ENCODE data around the gene FNDC3B. TPM values are rescaled to one million over a fixed set of nuclear protein-coding genes. Genes with fewer than 3 reads are reported as not detected.
A peak's percentile ranks its signal among the peaks of the same experiment; 100 is the strongest.

FNDC3B gene
- polyA plus RNA-seq, 1 donor, result 53.5 TPM

DNA sequence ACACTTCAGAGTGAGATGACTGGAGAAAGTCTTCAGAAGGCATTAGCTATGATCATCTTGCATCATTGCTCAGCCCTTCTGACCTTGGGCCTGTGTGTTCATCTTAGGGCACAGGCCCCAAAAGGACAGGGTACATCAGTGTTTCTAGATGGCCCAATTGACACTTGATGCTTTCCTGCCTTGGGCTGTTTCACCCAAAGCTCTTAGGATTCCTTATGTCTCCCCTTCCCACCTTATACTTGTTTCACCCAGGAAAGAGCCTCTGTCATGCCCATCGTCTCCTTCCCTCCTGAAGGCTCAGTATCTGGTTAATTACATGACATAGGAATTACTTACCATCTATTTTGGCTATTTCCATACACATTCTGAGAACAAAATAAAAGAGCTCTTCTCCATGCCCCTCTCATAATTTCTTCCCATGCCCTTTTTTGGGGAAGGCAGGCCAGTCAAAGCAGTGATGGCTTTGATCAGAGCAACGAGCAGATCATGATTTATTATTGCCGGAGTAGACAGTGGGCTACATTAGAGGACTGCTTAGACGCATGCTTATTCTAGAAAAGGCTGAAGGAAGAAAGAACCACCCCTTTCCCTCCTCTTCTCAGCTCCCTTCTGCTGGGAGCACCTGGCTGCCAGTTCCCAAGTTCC is 335.9 kb downstream of the FNDC3B start:
- no peak for DNase-seq

DNA sequence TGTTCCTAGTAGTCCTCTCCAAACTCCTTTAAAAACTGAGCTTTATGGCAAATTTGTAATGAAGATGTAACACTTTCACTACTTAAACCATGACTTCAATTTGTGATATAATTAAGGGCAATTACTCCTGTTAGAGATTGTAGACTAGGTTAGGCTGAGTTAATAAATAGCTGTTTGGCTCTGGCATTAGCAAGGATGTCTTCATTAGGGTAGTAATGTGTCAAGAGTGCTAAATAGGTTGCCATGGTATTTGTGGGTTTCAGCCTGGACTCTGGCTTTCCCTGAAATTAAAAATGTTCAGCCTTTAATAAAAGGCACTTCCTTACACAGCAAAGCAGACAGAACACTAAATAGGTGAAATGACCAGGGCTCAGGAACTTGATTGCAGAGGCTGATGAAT is 337.0 kb downstream of the FNDC3B start:
- DNase-seq, result no peak

DNA sequence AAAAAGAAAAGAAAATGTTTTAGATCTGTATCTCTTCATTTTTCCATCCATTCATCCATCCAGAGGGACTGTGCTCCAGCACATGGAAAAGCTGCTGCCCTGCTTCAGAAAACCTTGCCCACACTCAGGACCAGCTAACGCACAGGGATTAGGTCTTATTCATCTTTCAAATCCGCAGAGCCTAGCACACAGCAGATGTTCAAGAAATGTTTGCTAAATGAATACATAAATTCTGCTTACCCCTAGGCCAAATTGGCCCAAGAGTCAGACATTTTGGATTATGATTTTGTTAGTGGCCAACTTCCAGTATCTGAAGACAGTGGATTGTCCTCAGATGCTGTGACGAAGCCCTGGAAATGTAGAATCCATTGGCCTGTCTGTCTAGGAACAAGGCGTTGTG is 337.5 kb downstream of the FNDC3B start:
- DNase-seq, result peak; percentile 50

DNA sequence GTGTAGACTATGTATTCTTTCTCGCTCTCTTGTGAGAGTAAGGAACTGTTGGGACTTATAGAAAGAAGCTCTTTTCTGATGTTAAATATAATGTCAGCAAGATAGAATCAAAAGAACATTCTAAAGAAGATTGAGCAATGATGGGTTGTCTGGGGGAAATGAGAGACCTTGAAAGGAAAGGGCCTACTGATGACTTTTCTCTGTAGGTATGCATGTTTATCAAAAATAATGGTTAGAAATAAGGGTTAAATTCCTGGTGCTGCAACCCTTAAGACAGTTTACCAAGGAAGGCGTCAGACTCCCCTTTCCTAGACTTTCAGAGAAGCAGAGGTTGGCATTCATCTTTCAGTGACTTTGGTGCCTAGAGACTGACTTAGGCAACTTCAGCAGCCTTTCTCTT is 339.1 kb downstream of the FNDC3B start:
- no peak for DNase-seq

DNA sequence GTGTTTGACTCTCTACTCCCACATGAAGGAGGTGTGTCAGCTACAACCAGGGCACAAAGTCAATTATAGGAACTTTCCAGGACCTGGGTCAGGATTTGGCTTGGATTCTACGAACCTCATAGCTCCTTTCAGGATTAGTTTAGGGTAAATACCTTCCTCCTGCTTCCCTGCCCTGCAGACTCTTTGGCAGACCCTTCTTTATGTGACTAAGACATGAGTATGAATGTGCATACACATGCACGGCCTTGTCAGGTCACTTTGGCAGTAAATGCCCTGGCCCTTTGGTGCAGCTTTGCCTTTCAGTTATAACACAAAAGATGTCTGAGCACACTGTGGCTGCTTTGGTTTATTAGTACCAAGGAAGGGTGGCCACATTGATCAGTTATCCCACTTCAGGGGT is 340.0 kb downstream of the FNDC3B start:
- DNase-seq, result no peak

DNA sequence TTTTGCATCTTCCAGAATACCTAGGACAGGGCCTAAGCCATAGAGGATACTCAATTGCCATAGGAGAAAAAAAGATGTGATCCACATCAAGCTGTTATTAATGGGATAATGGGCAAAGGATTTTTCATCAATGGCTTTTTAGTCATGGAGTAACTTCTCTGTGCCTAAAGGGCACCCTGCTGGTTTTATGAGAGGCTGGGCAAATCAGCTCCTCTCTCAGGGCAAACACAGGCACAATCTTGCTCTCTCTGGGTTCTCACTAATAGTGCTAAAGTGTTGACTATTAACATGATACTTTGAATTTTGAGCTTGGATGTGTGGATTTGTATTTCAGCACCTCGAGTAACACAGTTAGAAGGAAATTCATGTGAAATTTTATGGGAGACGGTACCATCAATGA is 341.3 kb downstream of the FNDC3B start:
- no peak for DNase-seq

DNA sequence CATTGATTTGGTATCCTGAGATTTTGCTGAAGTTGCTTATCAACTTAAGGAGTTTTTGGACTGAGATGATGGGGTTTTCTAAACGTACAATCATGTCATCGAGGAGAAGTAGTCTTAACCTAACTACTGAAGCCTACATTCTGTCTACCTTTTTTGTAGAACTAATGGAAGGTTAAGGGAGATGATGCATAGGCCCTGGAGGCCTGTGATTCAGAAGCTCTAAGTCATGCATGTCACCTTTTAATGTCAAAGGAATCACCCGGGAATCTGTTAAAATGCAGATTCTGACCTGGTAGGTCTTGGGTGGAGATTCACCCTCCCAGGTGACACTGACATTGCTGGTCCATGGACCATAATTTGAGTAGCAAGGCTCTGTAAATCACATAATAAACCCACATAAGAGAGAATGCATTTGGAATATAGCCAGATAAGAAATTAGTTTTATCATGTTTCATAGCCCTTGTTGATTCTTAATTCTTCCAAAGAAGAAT is 344.0 kb downstream of the FNDC3B start:
- no peak for DNase-seq

DNA sequence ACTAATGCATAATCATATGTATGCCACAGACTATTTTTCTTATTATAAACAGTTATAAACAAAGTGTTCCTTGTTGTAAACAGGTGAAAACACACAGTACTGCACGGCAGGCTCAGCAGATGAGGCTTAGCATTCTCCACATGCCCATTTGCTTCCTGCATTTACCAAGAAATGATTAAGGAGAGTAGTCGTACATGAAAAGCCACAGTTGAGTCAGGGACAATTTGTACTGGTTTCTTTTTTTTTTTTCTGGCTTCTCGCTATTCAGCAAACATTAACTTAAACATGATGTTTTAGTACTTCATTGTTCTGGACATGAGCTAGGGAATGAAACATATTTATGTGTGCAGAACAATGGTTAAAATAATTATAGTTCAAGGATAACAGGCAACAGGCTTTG is 345.5 kb downstream of the FNDC3B start:
- DNase-seq, result no peak

DNA sequence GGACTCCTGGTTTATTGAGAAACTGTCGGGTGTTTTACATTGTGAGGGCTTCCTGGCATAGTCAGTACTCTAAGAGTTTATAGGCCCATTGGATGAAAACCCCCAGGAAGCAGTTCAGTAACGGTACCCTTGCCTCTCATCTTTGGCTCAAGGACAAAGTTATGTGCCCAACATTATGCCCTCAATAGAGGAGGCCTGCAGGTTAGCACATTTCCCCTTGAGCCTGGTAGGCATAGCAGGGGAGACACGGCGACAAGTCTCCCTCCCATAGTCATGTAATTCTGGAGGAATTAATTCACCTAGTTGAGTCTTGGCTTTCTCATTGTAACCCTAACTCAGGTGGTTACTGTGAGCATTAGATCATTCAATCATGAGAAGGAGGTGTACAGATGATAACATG is 348.4 kb downstream of the FNDC3B start:
- DNase-seq, result no peak

DNA sequence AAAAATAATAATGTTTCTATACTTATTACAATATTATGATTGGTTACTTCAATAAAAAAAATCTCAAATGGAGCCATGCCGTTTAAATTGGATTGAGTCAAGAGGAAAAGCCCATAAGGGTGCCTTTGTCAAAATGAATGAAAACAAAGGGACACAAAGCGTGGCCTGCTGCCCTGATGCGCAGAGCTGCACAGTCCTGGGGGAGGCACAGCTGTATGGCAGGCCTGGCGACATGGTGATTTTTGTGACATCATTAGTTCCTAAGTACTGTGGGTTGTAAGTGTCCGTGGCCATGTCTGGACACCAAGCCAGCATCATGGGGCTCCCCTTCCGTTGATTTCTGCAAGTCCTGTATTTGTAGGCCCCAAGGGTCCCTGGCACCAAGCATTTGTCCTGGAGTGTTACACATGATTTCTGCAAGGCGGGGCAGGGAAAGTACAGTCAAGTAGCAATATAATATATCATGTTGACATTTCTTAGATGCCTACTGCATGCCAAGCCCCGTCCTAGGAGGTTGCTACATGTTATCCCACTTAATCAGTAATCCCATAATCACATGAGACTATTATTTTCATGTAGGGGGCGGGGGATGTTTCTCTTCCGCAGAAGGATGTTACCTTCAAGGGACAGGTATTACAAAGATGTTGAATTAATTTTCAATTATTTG is 349.2 kb downstream of the FNDC3B start:
- no peak for DNase-seq

DNA sequence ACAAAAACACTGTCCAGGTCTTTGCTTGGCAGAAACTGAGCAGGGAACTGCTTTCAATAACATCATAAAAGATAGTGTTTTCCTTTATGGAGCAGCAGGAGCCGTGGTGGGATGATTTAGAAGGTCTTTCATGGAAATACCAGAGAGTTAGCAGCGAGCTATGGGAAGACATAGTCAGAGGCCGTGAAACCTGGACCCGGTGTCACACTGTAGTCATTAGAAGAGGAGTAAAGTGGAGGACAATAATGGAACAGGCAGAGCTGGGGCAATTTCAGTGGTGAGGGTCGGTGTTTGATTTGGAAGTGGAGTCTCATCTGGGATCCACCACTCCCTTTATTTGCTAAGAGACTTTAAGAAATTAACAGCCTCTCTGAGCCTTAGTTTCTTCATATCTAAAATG is 351.4 kb downstream of the FNDC3B start:
- no peak for DNase-seq

DNA sequence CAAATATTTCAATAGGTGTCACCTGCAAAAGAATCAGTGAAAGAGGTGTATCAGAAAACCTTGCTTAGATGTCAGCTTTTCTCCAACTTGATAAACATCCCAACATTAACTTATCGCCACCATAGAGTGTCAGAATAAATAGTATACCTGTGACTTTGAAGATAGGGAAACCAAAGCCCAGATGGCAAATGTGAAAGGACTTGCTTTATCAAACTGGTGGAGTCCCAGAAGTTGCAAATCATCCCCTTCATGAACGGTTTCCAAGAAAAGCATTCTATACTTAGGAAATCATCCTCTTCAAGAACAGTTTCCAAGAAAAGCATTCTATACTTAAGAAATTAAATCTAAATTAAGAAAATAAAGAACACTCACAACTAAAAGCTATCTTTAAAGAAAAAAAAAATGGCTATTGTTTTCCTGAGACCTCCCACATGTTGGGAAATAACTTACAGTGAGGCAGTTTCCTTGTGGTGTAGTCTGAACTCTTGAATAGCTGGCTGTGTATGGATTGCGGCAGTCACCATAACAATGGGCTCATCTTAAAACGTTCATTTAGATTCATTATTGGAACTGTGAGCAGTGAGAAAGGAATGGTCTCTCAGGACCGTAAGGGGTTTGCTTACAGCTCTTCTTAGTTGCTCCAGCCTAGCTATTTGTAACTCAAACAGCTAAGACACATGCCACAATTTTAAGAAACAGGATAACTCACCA is 352.4 kb downstream of the FNDC3B start:
- DNase-seq, result peak; percentile 7

DNA sequence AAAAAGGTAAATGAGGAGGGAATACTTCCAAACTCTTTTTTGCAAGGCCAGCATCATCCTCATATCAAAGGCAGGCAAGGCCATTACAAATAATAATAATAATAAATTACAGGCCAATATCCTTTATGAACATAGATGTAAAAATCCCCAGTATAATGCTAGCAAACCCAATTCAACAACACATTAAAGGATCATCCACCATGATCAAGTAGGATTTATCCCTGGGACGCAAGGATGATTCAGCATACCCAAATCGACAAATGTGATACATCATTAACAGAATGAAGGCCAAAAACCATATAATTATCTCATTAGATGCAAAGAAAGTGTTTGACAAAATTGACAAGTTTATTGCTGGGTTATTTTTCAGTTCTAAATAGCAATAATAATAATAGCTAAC is 355.3 kb downstream of the FNDC3B start:
- no peak for DNase-seq

DNA sequence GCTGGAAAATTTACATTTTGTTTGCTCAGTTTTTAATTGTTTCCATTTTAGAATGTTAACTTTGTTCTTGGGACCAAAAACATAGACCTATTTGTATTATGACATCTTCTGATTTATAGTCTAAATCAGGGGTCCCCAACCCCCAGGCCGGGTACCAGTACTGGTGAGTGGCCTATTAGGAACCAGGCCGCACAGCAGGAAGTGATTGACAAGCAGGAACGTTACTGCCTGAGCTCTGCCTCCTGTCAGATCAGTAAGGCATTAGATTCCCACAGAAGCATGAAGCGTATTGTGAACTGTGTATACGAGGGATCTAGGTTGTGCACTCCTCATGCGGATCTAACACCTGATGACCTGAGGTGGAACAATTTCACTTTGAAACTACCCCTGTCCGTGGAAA is 357.0 kb downstream of the FNDC3B start:
- no peak for DNase-seq

DNA sequence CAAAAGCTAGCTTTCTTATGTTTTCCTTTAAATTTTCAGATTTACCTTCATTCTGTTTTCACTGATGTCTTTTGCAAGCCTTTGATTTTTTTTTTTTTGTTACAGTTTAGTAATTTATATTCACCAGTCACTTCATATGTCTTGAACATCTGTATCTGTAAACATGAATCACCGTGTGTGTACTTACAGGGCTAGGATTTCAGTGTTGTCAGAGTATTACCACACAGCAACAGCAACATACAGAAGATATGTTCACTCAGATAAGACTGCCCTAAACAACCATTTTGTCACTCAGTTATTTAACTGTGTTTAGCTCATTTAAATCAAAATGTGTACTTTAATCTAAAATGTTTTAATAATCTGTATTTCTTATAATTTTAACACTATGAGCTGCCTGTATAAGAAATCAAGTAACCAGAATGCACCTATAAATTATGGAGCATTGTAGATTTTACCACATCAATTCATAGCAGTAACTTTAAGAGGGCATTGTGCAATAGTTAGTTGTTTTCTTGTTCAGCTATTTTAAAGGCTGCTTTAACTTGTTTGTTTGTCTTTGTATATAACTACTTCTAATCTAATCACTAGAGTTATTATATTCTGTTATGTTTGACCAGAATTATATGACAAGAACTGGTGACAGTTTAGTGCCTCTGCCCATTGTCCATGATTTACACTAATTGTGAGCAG is 358.5 kb downstream of the FNDC3B start:
- no peak for DNase-seq

DNA sequence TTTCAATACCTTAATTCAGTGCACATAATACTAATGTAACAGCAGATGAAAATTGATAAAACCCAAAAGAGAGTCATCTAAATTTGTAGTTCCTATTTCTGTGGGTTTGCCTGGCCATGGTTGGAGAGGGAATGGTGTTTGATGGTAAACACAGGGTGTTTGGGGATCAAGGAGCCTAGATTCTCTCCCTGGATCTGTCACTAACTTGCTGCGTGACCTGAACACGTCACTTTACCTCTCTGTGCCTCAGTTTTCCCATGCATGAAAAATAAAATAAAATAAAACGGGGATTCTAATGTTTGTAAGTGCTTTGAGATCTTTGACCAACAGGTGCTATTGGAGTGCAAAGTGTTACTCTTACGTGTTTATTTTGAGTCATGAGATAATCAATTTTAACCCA is 359.1 kb downstream of the FNDC3B start:
- no peak for DNase-seq

DNA sequence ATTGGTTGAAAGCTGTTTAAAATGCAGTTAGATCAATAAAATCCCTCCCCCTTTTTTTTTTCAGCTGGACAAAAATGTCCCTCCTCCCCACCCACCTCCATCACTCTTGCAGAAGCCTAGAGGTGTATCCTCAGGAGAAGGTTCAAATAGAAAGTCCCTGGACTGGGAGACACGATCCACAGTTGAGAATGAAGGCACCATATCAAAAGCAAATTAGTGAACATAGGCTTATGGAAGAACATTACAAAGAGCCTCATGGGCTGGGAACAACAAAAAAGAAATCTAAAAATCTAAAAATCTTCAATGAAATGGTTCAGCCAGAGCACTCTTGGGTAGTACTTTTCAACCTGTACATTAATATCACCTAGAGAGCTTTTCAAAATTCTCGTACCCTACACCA is 362.7 kb downstream of the FNDC3B start:
- no peak for DNase-seq

DNA sequence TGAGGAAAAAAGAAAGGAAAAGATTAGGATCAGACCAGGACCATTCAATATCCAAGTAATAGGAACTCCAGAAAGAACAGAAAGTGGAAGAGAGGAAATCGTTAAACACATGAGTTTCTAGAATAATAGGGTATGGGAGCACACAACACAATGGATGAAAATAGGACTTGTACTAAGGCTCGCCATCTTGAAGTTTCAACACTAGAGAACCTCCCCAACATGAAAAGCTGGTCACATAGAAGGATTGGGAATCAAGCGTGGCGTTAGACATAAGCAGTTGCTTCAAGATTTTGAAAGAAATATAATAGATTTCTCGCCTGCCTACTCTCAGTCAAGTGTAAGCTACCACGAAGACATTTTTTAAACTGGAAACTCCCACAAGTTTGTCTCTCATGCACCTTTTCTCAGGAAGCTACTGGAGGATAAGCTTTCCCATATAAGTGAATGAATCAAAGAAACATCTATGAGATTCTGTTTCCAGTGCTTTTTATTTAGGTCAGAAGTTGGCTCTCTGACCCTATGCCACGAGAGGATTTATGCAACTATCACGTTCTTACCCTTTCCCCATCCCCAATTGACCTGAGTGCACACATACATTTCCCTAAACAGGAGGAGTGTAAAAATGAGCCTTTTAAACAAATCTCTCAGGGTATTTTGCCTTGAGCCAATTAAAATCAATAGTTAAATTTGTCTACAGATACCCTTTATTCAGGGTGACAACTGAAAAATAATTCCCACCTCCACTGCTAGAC is 363.7 kb downstream of the FNDC3B start:
- no peak for DNase-seq

DNA sequence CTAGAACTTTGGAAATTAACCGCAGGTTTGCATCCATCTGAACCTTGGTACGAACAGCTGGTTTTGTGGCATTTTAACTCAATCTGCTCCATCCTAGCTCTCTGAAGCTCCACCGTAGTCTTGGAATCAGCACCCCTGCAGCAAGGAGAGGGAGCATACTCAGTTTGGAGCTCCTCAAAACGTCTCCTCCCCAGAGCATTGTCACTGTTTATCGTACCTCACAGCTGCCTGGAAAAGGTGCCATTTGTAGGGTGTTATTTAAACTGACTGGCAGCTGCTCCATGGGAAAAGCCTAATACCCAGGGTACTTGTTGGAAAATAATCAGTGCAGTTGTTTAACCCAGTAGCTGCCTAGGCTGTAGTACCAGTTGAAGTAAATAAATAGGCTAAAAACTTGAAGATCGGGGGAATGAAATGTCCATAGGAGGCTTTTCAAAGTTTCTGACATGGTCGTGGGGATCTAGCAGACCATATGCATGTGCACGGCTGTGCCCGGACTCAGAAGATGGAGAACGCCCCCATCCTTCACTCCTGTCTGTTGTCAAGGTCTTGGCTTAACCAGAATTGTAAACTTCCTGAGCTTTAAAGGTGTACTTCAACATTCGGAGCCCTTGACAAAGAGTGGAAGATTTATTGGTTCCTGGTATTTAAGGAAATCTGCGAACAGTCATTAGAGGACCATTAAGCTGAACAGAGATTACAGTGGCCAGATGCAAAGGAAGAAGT is 365.0 kb downstream of the FNDC3B start:
- no peak for DNase-seq

DNA sequence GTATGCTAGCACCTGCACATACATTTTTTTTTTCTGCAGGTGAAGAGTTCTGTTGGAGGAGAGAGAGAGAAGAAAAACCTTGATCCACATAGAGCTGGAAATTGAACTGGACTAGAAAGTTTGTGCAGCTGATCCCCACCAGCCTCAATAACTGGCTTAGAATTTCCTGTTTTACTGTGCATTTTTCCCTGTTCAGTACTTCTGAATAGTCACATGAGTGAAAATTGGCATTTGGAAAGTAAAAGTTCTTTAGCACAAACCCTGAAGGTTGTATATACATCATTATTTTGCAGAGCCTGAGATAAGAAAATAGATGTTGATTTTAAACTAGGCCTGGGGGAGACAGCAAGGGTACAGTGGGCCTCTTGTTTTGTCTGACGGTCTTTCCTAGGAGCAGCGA is 366.5 kb downstream of the FNDC3B start:
- no peak for DNase-seq

DNA sequence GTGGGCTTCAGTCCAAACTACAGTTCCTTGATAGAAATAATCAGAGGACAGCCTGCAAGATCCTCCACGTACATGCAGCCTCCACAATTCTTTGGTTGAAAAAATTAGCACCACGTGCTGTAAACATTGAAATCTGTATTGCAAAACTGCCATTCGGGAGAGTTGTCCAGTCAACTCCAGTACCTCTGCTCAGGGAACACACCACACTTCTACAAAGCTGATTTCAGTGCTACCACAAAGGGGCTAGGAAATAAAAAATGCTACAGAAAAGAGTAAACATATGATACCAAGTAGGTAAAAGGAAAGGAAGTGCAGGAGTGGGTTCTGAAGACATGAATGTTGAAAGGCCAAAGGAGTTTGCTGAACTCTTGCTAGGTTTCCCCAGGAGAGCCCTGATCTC is 368.5 kb downstream of the FNDC3B start:
- no peak for DNase-seq

Measured in hindlimb muscle (tissue), 1 donor.